SKM-1 (cell line): ENCODE measurements around the gene SF3B2.

Experiments
- DNase-seq: peaks from one replicate; lab custom pipeline; 2025; ENCODE audit not compliant: unreplicated experiment; lab: John Stamatoyannopoulos, UW

Gene SF3B2

DNA sequence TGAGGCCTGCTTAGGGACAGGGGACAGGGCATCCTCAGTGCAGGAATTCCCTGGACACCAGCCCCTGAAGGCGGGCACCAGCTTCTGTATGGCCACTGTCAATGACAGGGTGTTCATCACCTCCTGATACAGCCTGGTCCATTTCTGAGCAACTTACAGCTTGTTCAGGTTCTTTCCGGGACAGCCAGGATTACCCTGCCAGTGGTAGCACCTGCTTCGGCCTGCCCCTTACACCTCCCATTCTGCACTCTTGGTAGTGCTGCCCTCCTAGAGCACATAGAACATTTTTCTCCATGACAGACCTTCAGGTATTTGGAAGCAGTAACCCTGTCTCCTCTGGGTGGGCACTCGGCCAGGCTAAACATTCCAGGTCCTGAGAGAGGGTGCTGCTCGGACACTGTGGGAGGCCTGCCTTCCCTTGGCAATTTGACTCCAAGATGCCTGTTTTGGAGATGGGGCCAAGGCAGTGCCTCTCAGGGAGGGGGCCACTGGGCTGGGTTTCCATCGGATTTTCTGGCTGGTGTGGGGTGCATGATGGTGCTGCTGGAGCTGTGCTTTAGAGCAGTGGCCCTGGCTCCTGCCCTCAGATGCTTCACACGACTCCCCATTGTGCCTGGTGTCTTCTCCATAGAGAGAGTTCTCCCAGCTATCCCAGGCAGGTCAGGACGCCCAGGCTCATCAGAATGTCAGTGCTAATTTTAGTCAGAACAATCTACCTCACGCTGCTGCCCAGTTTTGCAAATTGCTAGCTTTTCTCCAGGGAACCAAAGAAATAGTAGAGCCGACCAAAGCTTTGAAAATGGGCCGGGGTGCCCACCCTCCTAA is 4.4 kb upstream of the SF3B2 start:
- DNase-seq = no peak

DNA sequence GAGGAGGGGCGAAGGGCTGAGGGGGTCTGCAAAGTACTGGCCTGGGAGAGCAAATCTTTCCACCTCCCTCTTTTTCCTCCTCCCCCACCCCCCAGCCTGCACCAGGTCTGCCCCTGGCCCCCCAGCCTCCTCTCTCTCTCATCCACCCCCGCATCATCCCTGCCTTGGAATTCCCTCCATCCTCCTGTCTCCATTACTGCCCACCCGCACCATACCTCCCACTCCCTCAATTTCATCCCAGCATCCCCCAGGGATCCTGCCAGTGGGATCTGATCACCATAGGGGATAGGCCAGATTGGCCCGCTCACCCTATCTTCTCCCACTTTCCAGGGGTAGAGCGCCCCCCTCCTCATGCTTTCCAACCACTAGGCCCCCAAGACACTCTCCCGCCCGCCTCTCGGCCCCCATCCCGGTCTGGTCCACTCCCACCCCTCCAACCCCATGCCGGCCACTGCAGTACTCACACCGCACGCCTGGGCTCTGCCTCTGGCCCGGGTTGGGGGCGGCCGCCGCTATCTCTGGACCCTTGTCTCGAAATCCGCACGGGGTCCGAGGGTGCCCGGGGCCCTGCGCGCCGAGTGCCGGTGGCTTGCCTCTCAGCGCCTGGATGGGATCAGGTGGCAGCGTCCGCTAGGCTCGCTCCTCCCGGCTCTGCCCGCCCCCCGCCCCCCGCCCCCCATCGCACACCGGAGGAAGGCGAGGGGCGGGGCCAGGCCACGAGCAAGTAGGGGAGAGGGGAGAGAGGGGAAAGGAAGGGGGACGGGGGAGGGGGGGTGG is 3.4 kb upstream of the SF3B2 start, which contains the start of gene GAL3ST3:
Gene GAL3ST3 (minus strand): TSS at position 615 of the 777 bp plus-strand sequence. CDS start 3,746 bp downstream, outside the sequence.
- no peak for DNase-seq

DNA sequence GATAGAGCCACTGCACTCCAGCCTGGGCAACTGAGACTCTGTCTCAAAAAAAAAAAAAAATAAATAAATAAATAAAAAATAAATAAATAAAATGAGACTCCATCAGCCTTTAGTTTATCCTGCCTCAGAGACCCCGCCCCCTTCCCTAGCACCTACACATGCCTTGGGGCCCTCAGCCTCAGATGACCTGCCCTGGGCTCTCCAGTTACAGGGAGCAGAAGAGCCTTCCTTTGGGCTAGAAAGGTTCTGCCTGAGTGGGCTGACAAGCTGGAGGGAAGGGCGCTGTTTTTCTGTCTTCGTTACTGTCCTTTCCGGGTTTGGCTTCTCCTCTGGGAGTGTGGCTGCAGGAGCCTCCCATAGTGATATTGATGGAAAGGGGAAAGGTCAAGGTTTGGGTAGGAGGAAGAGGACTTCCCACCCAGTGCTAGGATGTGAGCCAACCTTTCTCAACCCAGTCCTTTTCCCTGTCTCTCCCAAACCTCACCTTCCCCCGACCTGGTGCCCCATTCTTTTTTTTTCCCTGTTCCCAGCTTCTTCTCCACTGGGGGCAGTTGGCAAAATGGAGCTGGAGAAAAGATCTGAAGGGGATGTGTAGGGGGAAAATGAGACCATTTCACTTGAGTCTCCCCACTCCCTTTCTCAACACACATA is 1.5 kb upstream of the SF3B2 start:
- no peak for DNase-seq

DNA sequence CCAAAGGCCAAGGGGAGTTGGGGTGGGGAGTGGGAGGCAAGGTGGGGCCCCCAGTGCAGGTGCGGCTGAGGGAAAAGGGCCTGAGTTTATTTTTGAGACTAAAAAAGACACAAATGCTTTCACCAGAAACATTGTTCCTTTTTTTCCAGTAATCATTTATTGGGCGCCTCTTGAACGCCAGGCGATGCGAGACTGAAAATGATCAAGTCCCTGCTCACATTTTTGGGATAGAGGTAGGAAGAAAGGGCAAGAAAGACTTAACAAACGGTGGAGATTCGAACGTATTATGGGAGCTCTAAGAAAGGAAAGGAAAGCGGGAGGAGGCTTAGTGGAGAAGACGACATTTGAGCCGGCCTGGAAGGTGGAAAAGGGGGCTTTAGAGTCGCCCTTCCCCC is 796 bp upstream of the SF3B2 start:
- DNase-seq = no peak

DNA sequence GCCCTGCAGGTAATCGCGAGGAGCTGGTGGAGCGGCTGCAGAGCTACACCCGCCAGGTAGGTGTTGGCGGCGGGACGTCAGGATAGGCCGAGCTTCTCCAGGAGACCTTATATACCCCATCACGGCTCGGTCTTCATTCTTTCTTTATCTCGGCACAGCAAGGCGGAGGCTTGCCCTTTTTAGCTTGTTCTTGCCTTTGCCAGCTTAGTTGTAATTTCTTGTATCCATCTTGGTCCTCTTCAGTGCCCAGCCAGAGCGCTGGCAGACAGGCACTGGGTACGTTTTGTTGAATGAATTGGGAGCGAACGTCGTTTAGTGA is 459 bp downstream of the SF3B2 start:
- no peak for DNase-seq

DNA sequence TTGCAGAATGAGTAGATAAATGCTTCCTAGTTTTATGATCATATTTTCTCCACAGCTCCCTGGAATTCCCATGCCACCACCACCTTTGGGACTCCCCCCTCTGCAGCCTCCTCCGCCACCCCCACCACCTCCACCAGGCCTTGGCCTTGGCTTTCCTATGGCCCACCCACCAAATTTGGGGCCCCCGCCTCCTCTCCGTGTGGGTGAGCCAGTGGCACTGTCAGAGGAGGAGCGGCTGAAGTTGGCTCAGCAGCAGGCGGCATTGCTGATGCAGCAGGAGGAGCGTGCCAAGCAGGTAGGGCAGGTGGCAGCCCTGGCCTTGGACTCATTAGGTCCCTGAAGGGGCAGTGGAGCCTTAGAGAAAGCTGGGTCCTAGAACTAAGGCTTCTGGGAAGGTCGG is 2.9 kb downstream of the SF3B2 start:
- DNase-seq = no peak

DNA sequence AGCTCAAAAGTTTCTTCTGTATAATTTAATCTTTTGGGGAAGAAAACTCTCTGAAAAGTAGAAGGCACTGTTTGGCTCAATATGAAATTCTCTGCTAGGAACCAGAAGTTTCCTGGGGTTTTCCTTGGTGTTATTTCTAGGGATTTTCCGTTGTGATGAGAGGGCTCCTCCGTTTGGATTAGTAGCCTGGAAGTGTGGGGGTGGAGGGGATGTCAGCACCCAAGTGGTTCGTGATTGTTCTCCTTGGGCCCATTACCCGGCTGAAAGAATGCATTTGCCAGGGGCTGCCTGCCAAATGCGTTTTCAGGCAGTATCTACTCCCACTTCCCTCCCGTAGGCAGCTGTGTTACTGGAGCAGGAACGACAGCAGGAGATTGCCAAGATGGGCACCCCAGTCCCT is 4.3 kb downstream of the SF3B2 start:
- no peak for DNase-seq

DNA sequence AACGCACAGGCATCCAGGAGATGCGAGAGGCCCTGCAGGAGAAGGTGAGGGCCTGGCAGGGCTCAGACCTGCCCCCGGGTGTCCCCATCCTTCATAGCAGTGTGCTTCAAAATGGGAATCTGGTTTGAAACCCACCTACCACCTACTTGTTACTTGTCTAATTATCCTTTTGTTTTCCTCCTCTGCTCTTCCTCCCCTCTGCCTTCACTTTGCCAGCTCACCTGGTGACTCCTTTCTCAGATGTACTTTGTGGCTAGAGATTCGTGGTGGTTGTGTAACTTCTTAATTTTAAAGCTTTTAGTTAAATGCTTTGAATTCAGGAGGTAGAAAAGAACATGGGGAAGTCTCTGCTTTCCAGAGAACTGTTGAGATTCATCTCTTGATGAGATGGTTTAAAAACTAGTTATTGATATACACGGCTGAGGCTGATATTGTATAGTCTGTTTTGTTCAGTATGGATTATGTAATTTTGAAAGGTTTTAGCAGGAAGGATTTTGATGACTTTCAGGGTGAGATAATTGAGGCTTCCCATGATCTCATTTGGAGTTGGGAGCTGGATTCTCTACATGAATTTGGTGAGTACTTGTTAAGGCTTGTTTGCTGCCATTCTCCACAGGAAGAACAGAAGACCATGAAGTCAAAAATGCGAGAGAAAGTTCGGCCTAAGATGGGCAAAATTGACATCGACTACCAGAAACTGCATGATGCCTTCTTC is 8.0 kb downstream of the SF3B2 start:
- DNase-seq = no peak

DNA sequence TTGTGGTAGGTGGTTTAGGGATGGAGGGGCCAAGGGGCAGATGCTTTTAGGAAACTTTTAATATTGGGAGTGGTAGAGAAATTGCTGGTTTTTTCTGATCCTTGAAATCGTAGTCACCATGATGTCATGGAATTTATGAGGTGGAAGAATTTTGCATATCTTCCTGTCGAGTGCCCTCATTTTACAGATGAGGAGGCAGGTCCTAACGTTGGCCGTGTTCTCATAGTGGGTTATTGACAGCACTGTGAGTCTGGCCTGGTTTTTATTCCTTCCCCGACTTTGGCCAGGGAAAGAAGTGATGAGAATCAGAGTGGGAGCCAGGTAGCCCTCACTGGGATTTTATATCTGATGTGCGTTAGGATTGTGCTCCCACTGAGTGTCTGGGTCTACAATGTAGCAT is 9.1 kb downstream of the SF3B2 start:
- no peak for DNase-seq

DNA sequence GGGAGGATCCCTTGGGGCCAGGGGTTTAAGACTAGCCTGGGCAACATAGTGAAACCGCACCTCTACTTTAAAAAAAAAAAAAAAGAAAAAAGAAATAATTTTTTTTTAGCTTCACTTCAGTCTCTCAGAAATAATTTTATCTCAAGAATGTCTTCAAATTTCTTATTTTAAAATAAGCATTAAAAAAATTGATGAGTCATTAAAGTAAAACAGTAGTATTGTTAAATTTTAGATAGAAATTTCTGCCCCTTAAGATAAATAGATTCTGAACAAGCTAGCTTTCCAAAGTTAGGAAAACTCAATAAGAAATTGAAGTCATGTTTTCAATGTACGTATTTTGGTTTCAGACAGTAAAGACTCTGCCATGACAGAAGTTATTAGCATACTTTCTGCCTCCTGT is 10.2 kb downstream of the SF3B2 start:
- DNase-seq = no peak

DNA sequence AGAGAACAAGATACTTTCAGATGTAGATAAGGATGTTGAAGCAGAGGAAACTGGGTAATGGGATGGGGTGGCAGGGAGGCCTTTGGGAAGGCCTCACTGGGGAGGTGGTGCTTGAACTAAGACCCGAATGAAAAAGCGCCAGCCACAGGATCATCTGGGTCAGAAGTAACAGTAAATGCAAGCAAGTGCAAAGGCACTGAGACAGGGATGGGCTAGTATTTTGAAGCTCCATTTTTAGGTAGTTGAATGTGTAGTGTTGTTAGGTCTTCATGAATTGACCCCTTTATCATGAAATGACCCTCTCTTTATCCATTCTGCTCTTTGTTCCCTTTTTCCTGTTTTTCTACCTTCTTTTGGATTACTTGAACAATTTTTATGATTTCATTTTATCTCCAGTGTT is 11.7 kb downstream of the SF3B2 start:
- no peak for DNase-seq

DNA sequence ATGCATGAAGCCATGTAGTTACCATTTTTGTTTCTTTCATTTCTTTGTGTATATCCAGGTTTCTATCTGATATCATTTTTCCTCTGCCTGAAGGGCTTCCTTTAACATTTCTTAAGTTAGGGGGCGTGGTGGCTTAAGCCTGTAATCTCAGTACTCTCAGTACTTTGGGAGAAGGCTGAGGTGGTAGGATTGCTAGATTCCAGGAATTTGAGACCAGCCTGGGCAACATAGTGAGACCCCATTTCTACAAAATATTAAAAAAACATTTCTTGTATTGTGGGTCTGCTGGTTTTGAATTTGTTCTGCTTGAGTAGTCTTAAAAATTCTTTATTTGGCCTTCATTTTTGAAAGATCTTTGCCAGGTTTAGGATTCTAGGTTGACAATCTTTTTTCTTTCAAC is 12.4 kb downstream of the SF3B2 start:
- DNase-seq = no peak

DNA sequence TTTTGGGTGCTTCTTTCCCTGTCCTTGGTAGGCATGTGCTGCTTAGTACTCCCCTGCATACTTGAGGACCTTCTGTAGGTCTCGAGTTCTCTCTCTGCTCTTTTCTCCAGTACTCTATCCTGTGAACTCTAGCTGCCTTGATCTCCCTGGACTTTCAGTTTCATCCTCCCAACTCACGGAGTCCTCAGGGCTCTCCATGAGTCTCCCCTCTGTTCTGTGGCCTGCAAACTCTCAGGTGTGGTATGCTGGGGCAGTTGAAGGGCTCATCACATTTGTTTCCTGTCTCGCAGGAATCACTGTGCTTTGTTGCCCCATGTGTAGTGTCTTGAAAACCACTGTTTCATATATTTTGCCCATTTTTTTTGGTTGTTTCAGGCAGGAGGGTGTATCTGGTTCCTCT is 14.6 kb downstream of the SF3B2 start:
- no peak for DNase-seq

DNA sequence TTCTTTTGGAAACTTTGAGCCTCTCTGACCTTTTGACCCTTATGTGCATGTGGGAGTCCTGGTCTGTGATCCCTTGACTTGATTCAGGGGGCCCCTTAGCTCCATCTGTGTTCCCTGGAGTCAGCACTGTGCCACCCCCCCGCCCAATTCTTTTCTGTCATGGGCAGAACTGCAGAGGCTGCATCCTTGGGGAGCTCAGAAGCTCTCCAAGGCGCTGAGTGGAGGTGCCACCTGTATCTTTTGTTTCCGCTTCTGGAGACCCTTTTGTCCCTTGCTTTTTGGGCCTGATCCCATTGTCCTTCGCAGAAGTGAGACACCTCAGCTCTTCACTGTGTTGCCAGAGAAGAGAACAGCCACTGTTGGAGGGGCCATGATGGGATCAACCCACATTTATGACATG is 15.5 kb downstream of the SF3B2 start:
- no peak for DNase-seq

DNA sequence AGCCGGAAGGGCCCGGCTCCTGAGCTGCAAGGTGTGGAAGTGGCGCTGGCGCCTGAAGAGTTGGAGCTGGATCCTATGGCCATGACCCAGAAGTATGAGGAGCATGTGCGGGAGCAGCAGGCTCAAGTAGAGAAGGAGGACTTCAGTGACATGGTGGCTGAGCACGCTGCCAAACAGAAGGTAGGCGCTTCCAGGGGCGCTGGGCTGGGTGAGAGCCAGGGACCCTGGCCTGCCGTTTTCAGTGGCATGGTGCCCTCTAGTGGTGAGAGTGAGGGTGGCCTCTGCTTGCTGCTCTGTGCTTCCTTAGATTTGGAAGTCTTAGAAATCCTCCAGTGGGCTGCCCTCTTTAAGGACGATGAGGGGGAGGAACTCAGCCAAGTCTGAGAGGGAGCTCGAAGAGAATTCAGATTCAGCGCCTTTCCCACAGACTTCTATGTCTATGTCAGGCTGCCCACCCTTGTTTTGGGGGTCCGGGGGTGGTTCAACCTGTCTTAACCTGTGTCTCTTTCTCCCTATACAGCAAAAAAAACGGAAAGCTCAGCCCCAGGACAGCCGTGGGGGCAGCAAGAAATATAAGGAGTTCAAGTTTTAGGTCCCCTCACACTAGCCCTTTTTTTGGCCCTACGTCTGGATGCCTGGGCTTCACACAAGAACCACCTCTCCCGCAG is 16.1 kb downstream of the SF3B2 start:
- peak; percentile 27 for DNase-seq

DNA sequence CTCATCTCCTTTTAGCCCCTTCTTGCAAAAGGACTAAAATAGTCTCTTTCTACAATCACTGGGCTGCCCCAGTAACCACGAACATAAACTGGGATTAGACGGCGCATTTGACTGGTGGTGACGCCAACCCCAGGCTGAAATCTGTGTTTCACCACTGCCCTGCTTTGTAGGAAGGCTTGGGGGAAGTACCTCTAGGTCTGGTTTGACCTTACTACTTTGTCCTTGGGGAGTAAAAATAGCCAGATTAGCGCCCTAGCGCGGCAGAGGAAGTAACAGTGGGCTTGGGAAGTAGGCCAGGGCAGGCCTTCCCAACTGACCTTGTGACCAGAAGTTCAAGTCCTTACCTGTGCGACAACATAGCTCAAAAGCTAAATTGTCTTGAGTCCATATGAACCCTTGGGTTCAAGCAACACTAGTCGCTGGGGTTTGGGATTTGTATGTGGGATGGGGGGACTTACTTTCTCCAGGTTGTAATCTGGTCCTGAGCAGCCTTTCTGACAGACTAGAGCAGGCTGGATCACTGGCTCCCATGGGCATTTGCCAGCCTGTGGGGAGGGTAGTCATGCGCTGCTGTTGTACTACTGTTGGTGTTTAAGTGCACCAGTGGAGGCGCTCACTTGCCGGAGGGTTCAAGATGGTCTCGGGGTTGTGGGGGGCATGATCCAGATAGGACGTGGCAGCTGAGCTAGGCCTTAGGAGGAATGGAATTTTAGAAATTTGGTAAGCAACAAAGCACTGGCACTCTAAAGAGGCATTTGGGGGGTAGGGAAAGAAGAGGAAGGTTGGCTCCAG is 17.0 kb downstream of the SF3B2 start:
- no peak for DNase-seq

DNA sequence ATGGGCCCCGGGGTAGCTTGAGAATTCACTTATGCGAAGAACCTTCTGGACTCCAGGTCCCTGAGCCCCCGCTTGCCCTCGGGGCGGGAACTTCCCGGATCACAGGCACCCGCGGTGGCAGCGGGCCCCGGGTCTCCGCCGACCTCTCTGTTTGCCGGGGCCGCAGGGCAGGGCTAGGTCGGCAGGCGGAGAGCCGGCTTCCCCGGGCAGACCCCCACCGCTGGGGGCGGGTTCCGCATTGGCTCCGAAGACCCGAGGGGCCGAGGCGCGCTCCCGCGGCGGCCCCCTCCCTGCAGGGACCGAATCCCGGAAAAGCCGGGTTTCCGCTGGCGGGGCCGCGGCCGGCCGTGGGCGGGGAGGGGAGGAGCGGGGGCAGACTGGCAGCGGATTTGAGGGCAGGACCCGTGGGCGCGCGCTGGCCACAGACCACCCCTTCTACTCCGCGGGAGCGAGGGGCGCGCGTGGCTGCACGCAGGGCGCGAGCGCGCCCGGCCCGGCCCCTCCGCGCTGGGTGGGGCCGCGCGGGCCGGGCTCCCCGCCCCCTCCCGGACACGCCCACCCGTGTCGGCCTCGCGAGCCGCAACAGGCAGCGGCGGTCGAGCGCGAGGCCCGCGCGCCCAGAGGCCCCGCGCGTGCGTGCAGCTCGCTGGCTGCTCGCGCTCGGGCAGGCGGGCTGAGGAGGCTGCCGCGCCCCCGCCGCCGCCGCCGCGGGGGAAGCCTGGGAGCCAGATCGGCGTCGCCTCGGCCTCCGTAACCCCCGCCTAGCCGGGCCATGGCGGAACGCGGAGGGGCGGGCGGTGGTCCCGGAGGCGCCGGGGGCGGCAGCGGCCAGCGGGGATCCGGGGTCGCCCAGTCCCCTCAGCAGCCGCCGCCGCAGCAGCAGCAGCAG is 17.8 kb downstream of the SF3B2 start, which contains the start of gene PACS1:
Gene PACS1 (plus strand): TSS at position 558 of the 889 bp plus-strand sequence. CDS start 215 bp downstream, at position 773.
- DNase-seq = no peak

DNA sequence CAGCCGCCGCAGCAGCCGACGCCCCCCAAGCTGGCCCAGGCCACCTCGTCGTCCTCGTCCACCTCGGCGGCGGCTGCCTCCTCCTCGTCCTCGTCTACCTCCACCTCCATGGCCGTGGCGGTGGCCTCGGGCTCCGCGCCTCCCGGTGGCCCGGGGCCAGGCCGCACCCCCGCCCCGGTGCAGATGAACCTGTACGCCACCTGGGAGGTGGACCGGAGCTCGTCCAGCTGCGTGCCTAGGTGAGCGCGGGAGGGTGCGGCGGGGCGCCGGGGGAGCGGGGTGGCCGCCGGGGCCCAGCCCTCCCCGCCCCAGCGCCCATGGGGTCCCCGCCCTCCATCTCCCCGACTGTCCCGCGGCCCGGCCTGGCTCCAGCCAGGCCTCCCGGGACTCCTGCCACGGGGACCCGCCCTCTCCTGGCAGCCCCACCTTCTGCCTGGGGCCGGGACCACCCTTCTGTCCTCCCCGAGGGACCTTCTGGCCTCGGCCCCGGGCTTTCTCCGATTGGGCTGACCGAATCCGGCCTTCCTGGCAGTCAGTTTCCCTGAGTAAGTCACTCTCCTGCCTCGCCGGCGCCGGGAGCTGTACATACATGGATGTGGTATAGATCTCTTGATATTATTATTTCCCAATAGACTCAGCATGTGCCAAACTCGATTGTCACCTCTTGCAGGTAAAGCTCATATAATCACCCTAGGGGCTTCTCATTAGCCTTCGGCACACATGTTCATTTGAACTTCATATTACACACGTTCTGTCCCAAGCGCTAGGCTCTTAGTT is 18.6 kb downstream of the SF3B2 start:
- no peak for DNase-seq
